Cortex of kidney (tissue), 1 donor: Measurements from ENCODE around the gene ATP6V0A1.
A peak's percentile ranks its signal among the peaks of the same experiment; 100 is the strongest.
"Not testable (repeated sequence)": the region's sequence is repeated elsewhere in the genome, so short reads cannot be mapped to it uniquely, and the experiment has no call there.

ENCODE experiments used
- DNase-seq: peaks from one replicate; lab custom pipeline; 2025; lab: John Stamatoyannopoulos, UW

Gene ATP6V0A1

DNA sequence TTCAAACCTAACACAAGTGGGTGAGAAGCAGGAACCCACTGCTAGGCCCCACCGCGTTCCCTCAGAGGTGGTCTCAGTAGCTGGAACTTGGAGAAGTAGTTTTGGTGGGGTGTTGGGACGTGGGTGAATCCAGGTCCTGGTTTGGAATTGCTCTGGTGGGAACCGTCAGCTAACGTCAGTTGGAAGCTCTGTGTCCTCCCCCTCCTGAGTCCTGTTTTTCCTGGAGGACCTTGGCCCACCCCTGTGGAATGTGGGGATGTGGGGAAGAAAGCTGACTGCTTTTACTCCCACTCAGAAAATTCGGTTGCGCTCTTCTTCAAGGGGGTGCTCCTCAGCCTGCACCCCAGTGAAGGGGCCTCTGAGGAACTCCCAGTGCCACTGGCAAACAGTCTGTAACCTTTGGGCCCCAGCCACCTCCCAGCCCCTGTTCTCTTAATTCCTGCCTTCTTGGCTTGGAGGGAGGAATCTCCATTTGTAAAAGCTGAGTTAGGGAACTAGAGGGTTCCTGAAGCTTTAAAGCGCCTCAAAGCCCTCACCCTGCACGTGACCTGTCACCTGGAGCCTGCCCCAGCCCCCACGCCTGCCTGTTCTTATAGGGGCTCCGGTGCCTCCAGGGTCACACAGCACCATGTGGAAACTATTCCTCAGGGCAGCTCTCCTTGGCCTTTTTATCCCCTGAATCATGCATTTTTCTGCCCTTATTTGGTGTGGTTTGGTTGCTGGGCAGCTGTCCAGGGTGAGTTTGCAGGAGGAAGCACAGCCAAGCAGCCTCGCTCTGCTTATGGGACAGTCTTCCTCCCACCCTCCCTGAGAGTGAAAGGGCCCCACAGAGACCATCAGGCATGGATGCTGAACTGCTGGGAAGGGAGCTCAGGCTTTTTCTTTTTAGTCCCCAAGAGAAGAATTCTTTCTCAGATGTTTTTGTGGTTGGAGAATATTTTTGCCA, 61.1 kb downstream of the ATP6V0A1 start:
- no peak for DNase-seq

DNA sequence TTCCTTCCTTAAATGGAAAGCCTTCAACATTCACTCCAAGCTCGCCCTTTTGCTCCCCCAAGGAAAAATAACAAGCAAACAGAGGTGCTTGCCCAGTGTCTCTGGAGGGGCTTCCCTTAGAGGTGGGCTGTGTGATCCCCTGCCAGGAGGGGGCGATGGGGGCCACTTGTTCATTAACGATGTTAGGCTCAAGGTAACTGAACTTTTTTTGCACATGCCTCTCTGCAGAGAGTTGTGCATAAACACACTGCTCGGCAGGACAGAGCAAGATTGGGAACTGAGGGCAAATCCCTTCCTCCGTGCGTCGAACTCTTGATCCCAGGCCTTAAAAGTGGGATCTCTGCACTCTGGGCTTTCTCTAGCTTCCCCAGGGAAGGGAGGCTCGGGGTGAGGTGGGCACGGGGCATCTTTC, 61.9 kb downstream of the ATP6V0A1 start:
- DNase-seq, result no peak

DNA sequence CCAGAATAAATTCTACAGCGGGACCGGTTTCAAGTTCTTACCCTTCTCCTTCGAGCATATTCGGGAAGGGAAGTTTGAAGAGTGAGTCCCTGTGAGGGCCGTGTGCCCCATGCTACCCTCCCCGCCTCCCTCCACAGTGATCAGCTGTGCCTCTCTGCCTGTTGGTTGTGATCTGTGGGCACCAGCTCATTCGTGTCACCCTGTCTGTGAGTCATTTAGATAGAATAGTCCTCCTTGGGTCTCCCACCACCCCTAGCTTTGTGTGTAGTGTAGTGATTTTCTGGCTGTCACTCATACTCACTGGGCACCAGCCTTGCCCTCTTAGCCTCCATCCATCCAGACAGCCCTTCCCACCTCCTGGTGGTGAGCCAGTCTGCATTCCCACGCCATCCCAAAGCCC, 62.4 kb downstream of the ATP6V0A1 start:
- DNase-seq, result no peak

DNA sequence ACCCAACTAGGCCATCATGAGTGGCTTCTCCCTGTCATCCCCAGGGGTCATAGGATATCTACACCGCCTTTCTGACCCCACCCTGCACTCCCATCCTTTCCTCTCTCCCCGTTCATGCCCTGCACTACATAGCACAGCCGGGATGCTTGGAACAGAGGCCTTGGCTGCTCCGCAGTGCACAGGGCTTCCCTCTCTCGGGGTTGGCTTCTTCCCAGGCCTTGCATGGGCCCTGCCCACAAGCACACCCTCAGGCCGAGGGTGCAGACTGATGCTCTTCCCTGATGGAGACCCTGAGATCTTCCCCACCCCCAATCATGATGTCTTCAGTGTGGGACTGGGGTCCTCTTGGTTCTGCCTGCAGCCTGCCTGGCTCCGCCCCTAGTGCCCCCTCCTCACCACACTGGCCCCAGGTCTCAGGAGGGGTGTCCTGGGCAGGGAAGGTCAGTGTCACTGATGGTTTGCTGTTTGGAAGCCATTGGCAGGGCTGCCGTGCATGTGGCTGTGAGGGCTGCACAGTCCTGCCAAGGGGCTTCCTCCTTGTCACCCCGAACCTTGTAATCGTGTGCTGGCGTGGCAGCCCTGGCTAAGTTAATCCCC, 63.1 kb downstream of the ATP6V0A1 start:
- no peak for DNase-seq

DNA sequence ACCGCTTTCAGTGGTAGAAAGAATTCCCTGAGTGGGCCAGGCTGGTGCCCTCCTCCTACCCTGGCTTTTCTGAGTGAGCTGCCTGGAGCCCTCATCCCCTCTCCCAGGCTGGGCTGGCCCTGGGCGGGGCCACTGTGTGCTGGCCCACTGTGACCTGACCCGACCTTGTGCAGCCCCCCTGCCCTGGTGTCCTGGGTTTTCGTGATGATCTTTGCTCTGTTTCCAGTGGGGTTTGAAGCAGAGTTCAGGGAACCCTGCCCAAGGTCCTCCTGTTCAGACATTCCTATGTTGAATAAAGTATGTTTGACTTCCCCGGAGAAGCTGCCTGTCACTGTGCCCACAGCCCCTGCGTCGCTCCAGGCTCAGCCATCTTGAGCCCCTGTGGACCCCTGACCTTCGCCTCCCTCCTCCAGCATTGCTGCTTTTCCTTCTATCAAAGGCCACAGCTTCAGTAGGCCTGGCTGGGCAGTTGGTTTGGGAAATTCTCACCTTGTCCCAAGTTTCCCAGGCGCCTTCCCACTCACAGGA, 63.6 kb downstream of the ATP6V0A1 start:
- no peak for DNase-seq

DNA sequence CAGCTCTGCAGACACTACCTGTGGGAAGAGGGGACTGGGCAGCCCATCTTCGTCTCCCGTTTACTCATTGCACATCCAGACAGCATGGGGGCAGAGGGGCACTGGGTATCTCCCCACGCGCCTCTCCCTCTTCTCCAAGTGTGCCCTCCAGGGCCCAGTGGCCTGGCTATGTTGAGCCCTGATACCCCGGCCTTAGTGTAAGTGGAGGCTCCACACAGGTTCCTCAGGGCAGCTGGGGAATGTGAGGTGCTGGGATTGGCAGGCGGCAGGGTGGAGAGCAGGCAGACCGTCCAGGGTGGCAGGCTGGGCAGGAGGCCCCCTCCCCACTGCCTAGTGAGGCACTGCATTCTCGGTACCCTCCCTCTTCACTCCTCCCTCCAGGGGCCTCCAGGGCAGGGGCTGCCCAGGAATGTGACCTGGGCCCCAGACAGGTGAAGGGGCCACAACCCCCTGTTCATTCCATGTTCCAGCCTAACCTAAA, 64.2 kb downstream of the ATP6V0A1 start:
- DNase-seq, result no peak

DNA sequence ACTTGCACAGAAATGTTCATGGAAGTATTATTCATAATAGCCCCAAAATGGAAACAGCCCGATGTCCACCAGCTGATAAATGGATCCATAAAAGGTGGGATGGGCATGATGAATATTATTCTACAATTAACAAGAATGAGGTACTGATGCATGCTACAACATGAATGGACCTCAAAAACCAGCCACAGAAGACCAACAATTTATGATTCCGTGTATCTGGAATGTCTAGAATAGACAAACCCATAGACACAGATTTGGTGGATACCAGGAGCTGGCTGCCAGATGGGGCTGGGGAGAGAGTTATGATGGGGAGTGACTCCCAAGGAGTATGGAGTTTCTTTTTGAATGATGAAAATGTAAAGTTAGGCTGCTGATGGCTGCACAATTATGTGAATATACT, 66.5 kb downstream of the ATP6V0A1 start:
- no peak for DNase-seq

DNA sequence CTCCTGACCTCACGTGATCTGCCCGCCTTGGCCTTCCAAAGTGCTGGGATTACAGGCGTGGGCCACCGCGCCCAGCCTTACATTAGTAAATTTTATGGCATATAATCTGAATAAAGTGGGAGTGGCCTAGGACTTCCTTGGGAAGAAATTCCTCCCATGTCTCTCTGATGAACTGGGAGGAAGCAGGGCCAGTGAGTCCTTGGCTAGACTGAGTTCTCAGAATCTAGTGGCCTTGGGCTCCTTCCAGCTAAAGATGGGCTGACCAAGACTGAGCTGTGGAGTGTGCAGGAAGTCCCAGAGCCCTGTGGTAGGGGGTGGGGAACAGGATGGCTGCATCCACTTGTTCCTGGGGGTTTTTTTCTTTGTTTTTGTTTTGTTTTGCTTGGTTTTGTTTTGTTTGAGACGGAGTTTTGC, 67.4 kb downstream of the ATP6V0A1 start:
- DNase-seq, result no peak

DNA sequence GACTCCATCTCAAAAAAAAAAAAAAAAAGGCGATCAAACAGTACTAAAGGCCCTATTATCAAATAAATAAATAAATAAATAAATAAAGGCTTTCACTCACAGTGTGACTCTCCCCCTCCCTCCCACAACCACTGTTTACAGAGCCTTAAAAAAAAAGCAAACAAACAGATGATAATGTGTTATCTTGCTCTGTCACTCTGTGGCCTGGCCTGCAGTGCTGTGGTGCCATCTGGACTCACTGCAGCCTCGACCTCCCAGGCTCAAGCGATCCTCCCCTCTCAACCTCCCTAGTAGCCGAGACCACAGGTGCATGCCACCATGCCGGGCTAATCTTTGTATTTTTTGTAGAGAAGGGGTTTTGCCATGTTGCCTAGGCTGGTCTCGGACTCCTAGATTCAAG, 69.3 kb downstream of the ATP6V0A1 start:
- DNase-seq, result no peak

DNA sequence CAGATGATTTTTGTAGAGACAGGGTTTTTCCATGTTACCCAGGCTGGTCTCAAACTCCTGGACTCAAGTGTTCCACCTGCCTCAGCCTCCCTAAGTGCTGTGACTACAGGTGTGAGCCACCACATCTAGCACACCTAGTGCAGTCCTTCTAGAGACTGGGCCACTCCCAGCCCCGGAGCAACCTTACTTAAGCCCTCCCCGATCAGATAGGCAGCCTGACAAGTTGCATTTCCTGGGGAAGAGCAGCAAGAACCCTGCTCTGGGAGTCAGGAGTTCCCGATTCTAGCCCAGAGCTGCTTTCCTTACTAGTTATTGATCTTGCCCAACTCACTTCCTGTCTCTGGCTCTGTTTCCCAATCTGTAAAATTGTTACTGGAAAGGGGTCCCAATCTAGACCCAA, 70.4 kb downstream of the ATP6V0A1 start:
- DNase-seq, result no peak

DNA sequence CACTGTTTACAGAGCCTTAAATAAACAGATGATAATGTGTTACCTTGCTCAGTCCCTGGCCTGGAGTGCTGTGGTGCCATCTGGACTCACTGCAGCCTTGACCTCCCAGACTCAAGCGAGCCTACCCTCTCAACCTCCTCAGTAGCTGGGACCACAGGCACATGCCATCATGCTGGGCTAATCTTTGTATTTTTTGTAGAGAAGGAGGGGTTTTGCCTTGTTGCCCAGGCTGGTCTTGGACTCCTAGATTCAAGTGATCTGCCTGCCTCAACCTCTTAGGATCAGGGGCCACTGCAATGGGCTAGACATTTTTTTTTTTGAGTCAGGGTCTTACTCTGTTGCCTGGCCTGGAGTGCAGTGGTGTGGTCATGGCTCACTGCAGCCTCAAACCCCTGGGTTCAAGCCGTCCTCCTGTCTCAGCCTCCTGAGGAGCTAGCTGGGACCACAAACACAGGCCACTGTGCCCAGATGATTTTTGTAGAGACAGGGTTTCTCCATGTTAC, 72.3 kb downstream of the ATP6V0A1 start:
- DNase-seq, result no peak

DNA sequence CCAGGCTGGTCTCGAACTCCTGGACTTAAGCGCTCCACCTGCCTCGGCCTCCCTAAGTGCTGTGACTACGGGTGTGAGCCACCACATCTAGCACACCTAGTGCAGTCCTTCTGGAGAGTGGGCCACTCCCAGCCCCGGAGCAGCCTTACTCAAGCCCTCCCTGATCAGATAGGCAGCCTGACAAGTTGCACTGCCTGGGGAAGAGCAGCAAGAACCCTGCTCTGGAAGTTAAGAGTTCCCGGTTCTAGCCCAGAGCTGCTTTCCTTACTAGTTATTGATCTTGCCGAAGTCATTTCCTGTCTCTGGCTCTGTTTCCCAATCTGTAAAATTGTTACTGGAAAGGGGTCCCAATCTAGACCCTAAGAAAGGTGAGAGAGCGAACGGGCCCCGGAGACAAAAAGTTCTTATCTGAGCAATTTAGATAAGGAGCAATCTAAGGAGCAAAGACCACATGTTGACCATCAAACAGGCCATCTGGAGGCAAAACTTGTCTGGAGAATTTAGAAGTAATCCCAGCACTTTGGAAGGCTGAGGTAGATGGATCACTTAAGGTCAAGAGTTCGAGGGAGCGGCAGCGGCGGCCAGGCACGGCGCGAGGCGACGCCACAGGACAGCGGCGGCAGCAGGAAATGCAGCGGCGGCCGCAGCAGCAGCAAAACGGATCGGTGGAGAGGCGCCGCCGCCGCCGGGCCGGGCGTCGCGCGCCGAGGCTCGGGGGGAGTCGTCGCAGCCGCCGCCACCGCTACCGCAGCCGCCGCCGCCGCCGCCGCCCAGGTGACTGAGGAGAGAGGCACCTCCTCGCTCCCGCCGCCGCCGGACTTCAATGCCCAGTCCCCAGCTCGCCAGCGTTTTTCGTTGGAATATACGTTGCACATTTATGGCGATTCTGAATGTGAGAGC, 73.0 kb downstream of the ATP6V0A1 start:
- DNase-seq, result no peak

DNA sequence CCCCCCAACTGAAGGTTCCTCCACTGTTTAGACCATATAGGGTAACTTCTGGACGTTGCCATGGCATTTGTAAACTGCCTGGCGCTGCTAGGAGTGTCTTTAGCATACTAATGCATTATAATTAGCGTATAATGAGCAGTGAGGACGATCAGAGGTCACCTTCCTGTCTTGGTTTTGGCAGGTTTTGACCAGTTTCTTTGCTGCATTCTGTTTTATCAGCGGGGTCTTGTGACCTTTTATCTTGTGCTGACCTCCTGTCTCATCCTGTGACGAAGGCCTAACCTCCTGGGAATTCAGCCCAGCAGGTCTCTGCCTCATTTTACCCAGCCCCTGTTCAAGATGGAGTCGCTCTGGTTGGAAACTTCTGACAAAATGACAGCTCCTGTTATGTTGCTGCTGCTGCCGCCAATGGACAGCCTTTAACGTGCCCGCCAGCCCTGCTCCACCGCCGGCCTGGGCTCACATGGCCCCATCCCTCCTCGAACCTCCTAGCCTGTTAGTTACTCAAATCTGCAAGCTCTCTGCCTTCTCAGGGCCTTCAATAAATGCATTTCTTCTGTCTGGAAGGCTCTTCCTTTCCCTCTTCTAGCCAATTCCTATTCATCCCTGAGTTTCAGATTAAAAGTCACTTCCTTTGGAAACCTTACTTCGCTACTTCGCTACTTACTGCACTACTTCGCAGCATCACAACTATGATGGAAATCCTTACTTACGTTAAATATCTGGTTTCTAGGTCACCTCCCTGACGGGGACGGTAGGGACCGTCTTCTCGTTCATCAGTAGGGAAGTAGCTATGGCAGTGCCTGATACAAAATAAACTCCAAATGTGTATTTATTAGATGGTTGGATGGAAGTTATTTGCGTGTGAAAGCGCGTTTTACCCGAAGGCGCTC, 76.7 kb downstream of the ATP6V0A1 start:
- no peak for DNase-seq

DNA sequence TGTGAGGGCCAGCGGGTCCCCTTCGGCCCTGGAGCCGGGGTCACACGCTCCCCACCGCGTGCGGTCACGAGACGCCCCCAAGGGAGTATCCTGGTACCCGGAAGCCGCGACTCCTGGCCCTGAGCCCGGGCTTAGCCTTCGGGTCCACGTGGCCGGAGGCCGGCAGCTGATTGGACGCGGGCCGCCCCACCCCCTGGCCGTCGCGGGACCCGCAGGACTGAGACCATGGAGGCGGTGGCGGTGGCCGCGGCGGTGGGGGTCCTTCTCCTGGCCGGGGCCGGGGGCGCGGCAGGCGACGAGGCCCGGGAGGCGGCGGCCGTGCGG, 77.3 kb downstream of the ATP6V0A1 start, which contains the start of gene NAGLU:
TSS of gene NAGLU (plus strand) at position 194 of the 324 bp plus-strand sequence. CDS start at position 226, 32 bp downstream.
- peak; percentile 50 for DNase-seq

DNA sequence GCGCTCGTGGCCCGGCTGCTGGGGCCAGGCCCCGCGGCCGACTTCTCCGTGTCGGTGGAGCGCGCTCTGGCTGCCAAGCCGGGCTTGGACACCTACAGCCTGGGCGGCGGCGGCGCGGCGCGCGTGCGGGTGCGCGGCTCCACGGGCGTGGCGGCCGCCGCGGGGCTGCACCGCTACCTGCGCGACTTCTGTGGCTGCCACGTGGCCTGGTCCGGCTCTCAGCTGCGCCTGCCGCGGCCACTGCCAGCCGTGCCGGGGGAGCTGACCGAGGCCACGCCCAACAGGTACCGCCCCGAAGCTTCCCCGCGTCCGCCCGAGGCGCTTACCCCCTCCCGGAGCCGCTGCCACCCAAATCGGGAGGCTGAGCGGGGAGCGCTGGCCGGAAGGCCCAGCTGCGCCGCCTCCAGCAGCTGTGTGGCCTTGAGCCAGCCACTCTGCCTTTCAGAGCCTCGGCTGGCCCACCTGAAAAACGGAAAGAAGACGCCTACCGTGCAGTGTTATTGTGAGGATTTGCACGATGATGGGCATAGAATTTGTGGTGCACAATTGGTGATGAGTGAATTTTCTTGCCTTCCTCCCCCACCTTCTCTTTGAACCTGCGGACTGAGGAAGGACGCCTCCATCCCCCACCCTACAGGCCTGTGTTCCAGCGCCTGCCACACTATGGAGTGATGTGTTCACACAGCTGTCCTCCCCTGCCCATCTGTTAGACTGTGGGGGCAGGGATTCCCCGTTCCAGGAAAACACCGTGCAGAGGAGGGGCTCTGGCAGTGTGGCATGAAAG, 77.9 kb downstream of the ATP6V0A1 start:
- DNase-seq, result no peak

DNA sequence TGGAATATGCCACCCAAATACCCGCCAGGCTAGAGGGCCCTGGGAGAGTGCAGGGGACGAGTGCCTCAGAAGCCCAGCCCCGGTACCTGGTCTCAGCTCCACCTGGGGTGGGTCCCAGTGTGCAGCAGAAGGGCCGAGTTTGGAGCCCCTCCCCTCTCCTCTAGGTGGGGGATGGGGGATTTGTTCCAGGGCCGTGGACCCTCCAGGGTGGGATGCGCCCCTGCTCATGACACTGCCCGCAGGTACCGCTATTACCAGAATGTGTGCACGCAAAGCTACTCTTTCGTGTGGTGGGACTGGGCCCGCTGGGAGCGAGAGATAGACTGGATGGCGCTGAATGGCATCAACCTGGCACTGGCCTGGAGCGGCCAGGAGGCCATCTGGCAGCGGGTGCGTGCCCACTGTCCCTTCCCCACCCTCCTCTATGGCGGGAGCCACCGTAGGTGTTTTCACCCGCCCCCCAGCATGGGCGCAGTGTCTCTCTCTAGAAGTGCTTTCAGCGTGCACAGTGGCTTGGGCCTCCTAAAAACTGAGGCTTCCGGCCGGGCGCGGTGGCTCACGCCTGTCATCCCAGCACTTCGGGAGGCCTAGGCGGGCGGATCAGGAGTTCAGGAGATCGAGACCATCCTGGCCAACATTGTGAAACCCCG, 78.6 kb downstream of the ATP6V0A1 start:
- no peak for DNase-seq

DNA sequence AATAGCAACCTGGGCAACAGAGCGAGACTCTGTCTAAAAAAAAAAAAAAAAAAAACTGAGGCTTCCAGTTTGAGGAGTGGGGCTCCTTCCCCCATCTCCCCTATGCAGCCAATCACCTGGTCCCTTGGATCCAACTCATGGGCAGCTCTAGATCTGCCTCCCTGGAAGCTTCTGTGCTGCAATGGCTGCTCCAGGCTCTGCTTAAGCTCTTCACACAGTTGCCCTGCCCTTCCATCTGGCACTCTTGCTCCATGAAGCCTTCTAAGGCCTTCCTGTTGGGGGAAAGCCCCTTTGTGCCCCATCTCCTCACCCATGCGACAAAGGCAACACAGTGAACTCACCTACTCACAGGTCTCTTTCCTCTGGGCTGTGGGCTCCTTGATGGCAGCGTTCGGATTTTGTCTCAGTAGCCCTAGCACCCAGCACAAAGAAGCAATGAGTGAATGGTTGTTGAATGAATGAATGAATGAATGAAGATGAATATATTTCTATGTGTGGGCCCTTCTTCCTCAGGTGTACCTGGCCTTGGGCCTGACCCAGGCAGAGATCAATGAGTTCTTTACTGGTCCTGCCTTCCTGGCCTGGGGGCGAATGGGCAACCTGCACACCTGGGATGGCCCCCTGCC, 79.3 kb downstream of the ATP6V0A1 start:
- no peak for DNase-seq

DNA sequence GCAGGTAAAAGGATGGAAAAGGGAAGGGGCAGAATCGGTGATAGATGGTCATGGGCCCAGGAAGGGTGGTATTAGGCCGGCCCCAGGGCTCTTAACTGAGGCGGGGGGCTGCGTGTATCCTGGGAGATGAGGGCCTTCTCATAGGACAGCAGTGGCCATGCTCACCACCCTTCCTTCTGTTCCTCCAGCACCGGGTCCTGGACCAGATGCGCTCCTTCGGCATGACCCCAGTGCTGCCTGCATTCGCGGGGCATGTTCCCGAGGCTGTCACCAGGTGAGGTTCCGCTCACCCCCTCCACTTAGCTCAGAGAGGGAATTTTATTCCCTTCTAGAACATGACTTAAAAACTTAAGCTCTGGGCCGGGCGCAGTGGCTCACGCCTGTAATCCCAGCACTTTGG, 79.8 kb downstream of the ATP6V0A1 start:
- DNase-seq, result no peak

DNA sequence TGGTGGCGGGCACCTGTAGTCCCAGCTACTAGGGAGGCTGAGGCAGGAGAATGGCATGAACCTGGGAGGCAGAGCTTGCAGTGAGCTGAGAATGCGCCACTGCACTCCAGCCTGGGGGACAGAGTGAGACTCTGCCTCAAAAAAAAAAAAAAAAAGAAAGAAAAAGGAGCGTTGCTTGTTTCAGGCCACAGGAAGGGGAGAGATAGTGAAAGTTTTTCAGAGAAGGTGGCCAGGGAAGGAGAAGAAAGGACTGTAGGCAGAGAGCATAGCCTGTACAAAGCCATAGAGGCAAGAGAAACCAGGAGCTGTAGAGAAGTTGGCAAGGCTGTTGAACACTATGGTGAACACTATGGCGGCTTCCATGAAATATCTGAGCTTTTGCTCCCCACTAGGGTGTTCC, 81.9 kb downstream of the ATP6V0A1 start:
- DNase-seq, result not testable (repeated sequence)
